Nephron progenitor cell (in vitro differentiated cells): ENCODE results near the gene SPINK8.
A peak's percentile ranks its signal among the peaks of the same experiment; 100 is the strongest.

Experiments
- DNase-seq: peaks from one replicate; pipeline ENCODE4 v3.0.0; 2021
- H3K27ac Mint-ChIP-seq: 2 replicates; pipeline ENCODE4 v1.8.0; 2021; ENCODE audit warnings: mild to moderate bottlenecking, moderate library complexity, mixed read lengths
- H3K27me3 Mint-ChIP-seq: 2 replicates; pipeline ENCODE4 v1.8.0; 2021; ENCODE audit warnings: mild to moderate bottlenecking, low read depth, mixed read lengths; ENCODE audit not compliant: poor library complexity
- H3K36me3 Mint-ChIP-seq: 2 replicates; pipeline ENCODE4 v1.8.0; 2021; ENCODE audit warnings: low read depth, mixed read lengths
- H3K4me1 Mint-ChIP-seq: 2 replicates; pipeline ENCODE4 v1.8.0; 2021; ENCODE audit warnings: mixed read lengths
- H3K4me3 Mint-ChIP-seq: 2 replicates; pipeline ENCODE4 v1.8.0; 2021; ENCODE audit warnings: mild to moderate bottlenecking, moderate library complexity, mixed read lengths
- H3K9me3 Mint-ChIP-seq: 2 replicates; pipeline ENCODE4 v1.8.0; 2021; ENCODE audit warnings: mild to moderate bottlenecking, moderate library complexity, mixed read lengths
- CTCF ChIP-seq: fragments of 200-600 bp; sonication (generic); IDR thresholded peaks from 2 replicates; pipeline ENCODE4 v1.5.0; 2021; ENCODE audit warnings: antibody characterized with exemption

The SPINK8 gene

DNA sequence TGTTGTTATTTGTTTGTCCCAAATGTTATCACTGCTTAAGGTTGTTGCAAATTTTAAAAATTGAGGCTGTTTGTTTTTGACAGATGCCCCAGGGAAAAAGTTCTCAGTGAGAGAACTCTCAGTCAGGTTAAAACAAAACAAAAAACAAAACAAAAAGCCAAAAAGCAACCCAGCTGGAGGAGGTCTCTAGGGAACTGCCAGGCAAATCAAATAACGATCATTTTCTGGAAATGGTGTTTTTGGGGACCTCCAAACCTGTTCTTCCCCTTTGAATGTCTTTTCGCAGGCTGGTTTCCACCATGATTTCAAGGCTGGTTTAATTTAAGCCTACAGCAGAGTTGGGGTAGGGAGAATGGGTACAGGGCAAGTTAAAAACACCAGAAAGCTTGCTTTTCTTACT lies 27.2 kb downstream of the SPINK8 start:
- no peak for DNase-seq
- Mint-ChIP-seq H3K27ac (no peak overlapping the region), H3K4me3 (no peak overlapping the region), H3K4me1 (peaks cover 13% of the 10 kb centered on the region), H3K27me3 (peaks cover 60% of the 10 kb centered on the region), H3K36me3 (peaks cover 19% of the 10 kb centered on the region), H3K9me3 (peaks cover 27% of the 10 kb centered on the region)
- TF ChIP-seq CTCF = no peak

- H3K36me3 Mint-ChIP-seq = peaks cover 20% of the 10 kb centered on the region
- no peak overlapping the region for H3K27ac Mint-ChIP-seq
- DNase-seq = no peak
- H3K4me3 Mint-ChIP-seq = no peak overlapping the region
- H3K9me3 Mint-ChIP-seq = peaks cover 24% of the 10 kb centered on the region
- no peak for TF ChIP-seq CTCF
- peaks cover 51% of the 10 kb centered on the region for H3K27me3 Mint-ChIP-seq
- H3K4me1 Mint-ChIP-seq = peaks cover 15% of the 10 kb centered on the region
Measured at GRCh38 chr3:48305396-48305795, 28.1 kb downstream of the SPINK8 start.

DNA sequence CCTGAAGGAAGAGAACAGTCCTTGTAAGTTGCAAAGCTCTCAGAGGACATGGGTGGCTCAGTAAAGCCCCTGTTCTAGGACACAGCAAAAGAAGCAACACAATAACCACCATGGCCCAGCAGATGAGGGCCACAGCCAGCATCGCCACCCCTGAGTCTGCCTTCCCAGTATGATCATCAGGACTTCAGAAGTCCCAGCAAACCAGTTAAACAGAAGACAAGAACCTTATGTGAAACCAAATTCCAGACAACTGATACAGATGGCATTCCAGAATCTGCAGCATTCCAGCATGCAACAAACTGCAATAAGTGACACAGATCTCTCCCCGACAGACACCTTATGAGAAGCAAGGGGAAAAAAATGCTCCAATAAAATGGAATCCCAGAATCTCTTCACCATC lies 30.4 kb downstream of the SPINK8 start:
- Mint-ChIP-seq H3K27me3 (peaks cover 35% of the 10 kb centered on the region), H3K27ac (no peak overlapping the region), H3K36me3 (peaks cover 40% of the 10 kb centered on the region), H3K4me3 (peak overlapping the region; percentile 94), H3K9me3 (peaks cover 24% of the 10 kb centered on the region), H3K4me1 (peaks cover 24% of the 10 kb centered on the region)
- DNase-seq = no peak
- no peak for TF ChIP-seq CTCF

DNA sequence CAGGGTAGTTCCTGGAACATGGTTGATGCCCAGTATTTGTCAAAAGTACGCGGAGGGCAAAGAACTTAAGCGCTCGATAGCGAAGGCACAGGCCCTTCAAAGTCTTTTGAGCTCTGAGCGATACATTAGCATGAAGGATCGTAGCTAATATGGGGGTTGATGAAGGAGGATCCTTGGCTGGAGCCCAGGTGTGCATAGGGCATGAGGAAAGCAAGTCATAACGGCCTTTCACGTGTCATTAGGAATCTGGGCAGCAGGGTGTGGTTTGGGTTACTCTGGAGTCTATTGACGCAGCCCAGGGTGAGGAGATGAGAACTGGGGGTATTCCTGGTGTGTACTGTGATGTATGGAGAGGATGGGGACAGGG lies 31.7 kb downstream of the SPINK8 start:
- peaks cover 24% of the 10 kb centered on the region for H3K9me3 Mint-ChIP-seq
- H3K4me1 Mint-ChIP-seq = peaks cover 24% of the 10 kb centered on the region
- H3K27me3 Mint-ChIP-seq = peaks cover 22% of the 10 kb centered on the region
- TF ChIP-seq CTCF = no peak
- no peak for DNase-seq
- no peak overlapping the region for H3K27ac Mint-ChIP-seq
- H3K4me3 Mint-ChIP-seq = peak overlapping the region; percentile 94
- peaks cover 50% of the 10 kb centered on the region for H3K36me3 Mint-ChIP-seq

DNA sequence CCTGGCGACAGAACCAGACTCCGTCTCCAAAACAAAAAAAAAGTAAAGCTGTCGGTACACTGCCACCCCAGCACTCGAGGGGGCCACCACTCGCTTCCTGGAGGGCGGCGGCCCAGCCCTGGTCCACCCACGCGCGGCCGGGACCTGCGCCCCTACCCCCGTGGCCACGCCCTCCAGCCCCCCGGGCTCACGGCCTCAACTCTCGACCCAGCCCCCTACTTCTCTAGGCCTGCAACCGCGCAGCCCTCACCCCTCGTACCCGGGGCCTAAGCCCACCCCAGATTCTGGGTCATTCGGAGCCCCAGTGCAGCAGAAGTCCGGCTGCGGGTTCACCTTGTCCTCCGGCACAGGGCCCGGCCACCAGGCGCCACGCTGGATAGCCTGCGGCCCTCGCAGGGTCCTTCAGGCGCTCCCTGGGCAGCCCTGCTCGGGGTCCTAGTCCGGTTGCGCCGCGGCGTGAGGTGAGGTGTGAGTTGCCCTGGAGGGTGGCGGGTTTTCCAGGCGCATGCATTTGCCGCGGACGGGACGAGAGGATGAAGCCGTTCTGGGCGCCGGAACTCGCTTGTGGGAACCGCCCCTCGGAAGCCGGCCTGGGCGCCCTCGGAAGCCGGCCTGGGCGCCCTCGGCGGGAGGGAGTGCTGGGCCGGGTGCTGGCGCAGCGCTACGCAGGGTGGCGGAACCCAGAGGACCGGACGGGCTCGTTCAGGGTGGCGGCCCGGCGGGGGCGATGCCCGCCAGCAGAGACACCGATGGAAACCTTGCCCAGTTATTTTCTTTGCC lies 32.3 kb downstream of the SPINK8 start, which contains the start of gene NME6:
TSS of gene NME6 (minus strand) at position 348 of the 780 bp plus-strand sequence.
- peaks cover 56% of the 10 kb centered on the region for H3K36me3 Mint-ChIP-seq
- no peak for TF ChIP-seq CTCF
- H3K27ac Mint-ChIP-seq = peak within 1 kb of the TSS; percentile 99
- H3K4me1 Mint-ChIP-seq = peaks cover 24% of the 10 kb centered on the region
- peak; percentile 93 for DNase-seq
- peaks cover 17% of the 10 kb centered on the region for H3K27me3 Mint-ChIP-seq
- H3K4me3 Mint-ChIP-seq = peak within 1 kb of the TSS; percentile 94
- peaks cover 24% of the 10 kb centered on the region for H3K9me3 Mint-ChIP-seq
